GM21528 (cell line): Measurements from ENCODE around the gene PRDM16.

ENCODE experiments used
- ATAC-seq: cut with Tn5 transposase; IDR thresholded peaks from one replicate; pipeline ENCODE4 v1.9.1; 2021; ENCODE audit warnings: mild to moderate bottlenecking, moderate library complexity; ENCODE audit not compliant: unreplicated experiment, low FRiP score

PRDM16 gene

GRCh38 chr1:3393024-3393986 lies 324.3 kb downstream of the PRDM16 start:
- ATAC-seq, result no peak

- no peak for ATAC-seq
Measured at GRCh38 chr1:3393987-3394920, 325.3 kb downstream of the PRDM16 start.

GRCh38 chr1:3396411-3396810 lies 327.4 kb downstream of the PRDM16 start:
- no peak for ATAC-seq

GRCh38 chr1:3397311-3397710 lies 328.3 kb downstream of the PRDM16 start:
- no peak for ATAC-seq

- ATAC-seq, result no peak
Measured at GRCh38 chr1:3398396-3399140, 329.6 kb downstream of the PRDM16 start.

DNA sequence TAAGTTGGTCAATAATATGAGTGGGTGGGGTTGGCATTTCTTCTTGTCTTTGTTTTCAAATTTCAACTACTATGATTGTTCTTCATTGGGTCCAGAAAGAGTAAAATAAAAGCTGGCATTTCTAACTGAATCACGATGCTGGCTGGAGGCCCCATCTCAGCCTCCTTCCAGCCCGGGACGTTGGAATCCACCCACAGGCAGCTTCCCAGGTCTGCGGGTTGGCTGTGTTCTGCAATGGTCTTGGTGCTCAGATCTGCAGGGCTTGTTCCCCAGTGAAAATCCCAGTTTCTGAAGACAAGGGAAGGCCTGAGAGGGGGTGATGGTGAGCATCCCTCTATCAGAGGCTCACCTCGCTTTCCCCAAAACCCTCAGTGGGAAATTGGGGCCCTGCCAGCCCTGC lies 330.7 kb downstream of the PRDM16 start:
- ATAC-seq, result no peak

DNA sequence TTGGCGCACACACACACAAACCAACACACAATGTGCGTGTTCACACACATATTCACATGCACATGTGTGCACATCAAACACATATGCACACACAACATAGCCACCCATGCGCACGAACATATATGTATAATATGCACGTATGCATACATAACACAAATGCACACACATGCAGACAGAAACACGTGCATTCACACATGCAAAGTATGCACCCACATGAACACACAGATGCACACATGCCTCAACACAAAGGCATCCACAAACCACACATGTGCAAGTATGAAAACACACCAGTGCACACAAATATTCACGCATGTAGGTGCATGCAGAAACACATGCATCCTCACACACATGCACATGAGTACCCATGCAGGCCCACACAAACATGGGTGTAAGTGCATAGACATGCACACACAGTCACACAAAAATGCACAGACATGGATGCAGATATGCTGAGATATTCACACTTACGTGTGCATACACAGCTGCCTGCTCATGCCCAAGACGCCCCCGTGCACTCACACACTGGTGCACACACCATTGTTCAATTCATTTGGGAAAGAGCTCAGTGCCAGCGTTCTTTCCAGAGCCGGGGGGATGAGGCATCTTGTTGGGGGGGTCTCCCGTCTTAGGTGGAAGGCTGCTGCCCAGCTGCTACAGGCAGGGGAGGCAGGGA lies 332.7 kb downstream of the PRDM16 start:
- no peak for ATAC-seq

GRCh38 chr1:3402258-3403010 lies 333.4 kb downstream of the PRDM16 start:
- no peak for ATAC-seq

- no peak for ATAC-seq
Measured at GRCh38 chr1:3403011-3403345, 334.0 kb downstream of the PRDM16 start.

DNA sequence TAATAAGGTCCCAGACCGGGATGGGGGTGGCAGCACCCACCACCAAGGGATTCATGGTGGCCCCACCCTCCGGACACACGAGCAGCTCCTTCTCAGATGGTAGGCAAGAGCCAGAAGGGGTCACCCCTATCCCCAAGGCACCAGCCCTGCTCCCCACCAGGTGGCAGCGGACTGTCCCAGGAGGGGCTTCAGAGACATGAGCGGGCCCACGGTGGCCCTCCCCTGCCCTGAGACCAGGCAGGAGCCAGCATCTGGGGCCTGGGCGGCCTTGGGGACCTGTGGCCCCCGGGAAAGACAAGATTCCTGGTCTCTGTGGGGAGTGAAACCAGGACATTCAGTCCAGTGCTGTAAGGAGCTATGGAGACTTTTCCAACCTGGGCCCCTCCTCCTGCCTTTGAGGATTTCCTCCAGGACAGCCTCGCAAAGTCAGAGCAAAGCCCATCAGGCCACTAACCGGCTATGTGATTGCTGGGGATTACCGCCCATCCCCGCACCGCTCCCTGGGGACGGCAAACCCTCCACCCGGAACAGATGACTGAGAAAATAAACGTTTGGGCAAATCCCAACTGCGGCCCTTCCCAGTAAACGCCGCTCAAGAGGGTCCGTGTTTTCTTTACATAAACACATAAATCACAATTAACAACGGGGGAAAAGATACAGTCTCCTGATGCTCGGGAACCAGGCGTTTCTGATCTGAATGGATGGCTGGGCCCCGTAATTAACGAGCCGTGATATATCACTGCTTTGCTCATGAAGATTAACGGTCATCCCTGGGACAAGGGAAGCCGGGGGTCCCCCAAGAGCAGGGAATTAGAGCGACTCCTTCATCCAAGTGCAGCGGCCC lies 334.6 kb downstream of the PRDM16 start:
- no peak for ATAC-seq

- ATAC-seq, result no peak
Measured at GRCh38 chr1:3404301-3404700, 335.3 kb downstream of the PRDM16 start.

- no peak for ATAC-seq
Measured at GRCh38 chr1:3404801-3405200, 335.8 kb downstream of the PRDM16 start.

GRCh38 chr1:3405491-3405890 lies 336.5 kb downstream of the PRDM16 start:
- ATAC-seq, result no peak

- ATAC-seq, result no peak
Measured at GRCh38 chr1:3405974-3406867, 337.2 kb downstream of the PRDM16 start.

GRCh38 chr1:3407021-3407420 lies 338.0 kb downstream of the PRDM16 start:
- no peak for ATAC-seq

DNA sequence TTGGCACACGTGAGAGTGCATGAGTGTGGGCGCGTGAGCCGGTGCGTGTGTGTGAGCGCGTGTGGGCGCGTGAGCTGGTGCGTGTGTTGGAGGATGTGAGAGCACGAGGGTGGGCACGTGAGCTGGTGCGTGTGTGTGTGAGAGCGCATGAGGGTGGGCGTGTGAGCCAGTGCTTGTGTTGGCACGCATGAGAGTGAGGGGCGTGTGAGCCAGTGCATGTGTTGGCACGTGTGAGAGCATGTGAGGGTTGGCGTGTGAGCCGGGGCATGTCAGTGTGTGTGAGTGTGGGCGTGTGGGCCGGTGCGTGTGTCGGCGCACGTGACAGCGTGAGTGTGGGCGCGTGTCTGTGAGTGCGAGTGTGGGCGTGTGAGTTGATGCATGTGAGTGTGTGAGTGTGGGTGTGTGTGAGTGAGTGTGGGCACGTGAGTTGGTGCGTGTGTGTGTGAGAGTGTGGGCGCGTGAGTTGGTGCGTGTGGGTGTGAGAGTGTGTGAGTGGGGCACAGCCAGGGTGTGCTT lies 339.8 kb downstream of the PRDM16 start:
- no peak for ATAC-seq
